Thoracic aorta (tissue), 2 donors: ENCODE results near the gene CR2. TPM values are rescaled to one million over a fixed set of nuclear protein-coding genes. Genes with fewer than 3 reads are reported as not detected.

ENCODE experiments used
- ATAC-seq: fragments of 150-250 bp; one replicate; pipeline ENCODE4 v1.8.0; 2017; ENCODE audit warnings: low read depth; ENCODE audit not compliant: insufficient number of reproducible peaks, low FRiP score
- DNase-seq: peaks from one replicate; pipeline ENCODE4 v3.0.0-alpha.2; 2020; ENCODE audit warnings: low spot score
- H3K27ac ChIP-seq, 2 donors: fragments of 200-600 bp; sonication (generic); 1 replicate in 1 of 2; 2 replicates in 1 of 2; pipeline ENCODE4 v1.5.1; 2016; ENCODE audit warnings: mild to moderate bottlenecking in 2 of 2, moderate library complexity in 2 of 2
- H3K27me3 ChIP-seq: fragments of 200-600 bp; sonication (generic); replicated peaks from 2 replicates; pipeline ENCODE4 v1.6.0; 2016; ENCODE audit warnings: mild to moderate bottlenecking; ENCODE audit not compliant: insufficient read depth
- H3K36me3 ChIP-seq: fragments of 200-600 bp; sonication (generic); one replicate; pipeline ENCODE4 v1.5.1; 2016
- H3K4me1 ChIP-seq, 2 donors: fragments of 200-600 bp; sonication (generic); 1 replicate in 1 of 2; 2 replicates in 1 of 2; pipeline versions ENCODE4 v1.5.1 to v1.6.0; 2016; ENCODE audit warnings: low read depth in 2 of 2, mild to moderate bottlenecking in 1 of 2; ENCODE audit not compliant: control insufficient read depth in 1 of 2
- H3K4me3 ChIP-seq: fragments of 200-600 bp; sonication (generic); 2 replicates; pipeline ENCODE4 v1.5.1; 2016; ENCODE audit warnings: mild to moderate bottlenecking
- H3K9me3 ChIP-seq: fragments of 200-600 bp; sonication (generic); 2 replicates; pipeline ENCODE4 v1.5.1; 2016
- total RNA-seq, 2 donors: library from RNA; depleted of rRNA; stranded (reverse); fragments of >200 nt; gene quantifications; one replicate each; pipeline versions ENCODE4 v1.1.0 to v1.2.3, GENCODE V29; 2016
- TF ChIP-seq, protein P1 (sequence below): fragments of 200-600 bp; sonication (generic); IDR thresholded peaks from one replicate; pipeline ENCODE4 v1.5.1; 2019; ENCODE audit warnings: antibody characterized with exemption

Gene CR2
- total RNA-seq, 2 donors from 2014 or later = 0.21 TPM; not detected in 1

- TF ChIP-seq, protein P1, sequence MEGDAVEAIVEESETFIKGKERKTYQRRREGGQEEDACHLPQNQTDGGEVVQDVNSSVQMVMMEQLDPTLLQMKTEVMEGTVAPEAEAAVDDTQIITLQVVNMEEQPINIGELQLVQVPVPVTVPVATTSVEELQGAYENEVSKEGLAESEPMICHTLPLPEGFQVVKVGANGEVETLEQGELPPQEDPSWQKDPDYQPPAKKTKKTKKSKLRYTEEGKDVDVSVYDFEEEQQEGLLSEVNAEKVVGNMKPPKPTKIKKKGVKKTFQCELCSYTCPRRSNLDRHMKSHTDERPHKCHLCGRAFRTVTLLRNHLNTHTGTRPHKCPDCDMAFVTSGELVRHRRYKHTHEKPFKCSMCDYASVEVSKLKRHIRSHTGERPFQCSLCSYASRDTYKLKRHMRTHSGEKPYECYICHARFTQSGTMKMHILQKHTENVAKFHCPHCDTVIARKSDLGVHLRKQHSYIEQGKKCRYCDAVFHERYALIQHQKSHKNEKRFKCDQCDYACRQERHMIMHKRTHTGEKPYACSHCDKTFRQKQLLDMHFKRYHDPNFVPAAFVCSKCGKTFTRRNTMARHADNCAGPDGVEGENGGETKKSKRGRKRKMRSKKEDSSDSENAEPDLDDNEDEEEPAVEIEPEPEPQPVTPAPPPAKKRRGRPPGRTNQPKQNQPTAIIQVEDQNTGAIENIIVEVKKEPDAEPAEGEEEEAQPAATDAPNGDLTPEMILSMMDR = no peak
- peaks cover 8% of the 10 kb centered on the region for H3K9me3 ChIP-seq
- ATAC-seq = no peak
These were observed 30.4 kb upstream of the CR2 start for GRCh38 chr1:207423560-207424292.

DNA sequence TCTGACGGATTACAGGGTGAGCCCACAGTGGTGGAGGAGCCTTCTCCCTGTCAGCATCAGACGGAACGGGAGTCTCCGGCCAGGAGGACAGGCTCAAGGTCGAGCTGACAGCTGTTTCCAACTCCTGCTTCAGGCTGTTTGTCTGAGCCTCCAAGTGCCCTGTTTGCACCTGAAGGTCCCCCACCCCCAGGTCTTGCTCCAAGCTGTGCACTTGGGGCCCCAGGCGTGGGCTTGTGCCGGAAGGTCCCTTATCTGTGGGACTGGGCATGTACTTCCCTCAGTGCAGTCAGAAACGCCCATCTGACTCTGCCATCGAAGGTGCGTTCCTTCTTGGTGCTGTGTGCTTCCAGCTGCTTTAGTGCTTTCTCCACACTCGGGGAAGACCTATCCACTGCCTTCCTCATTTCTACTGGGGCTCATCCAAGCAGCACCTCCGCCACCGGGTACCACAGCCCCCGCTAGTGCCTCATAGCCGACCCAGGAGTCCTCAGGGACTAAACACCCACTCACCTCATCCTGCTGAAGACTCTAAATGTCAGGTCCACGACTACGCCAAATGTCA, 29.5 kb upstream of the CR2 start:
- H3K4me3 ChIP-seq = no peak overlapping the region
- no peaks in the 10 kb centered on the region for H3K4me1 ChIP-seq
- TF ChIP-seq, protein P1 = no peak
- DNase-seq (no peak), ATAC-seq (no peak)
- no peak overlapping the region for H3K27ac ChIP-seq
- H3K27me3 ChIP-seq = no peaks in the 10 kb centered on the region
- no peaks in the 10 kb centered on the region for H3K36me3 ChIP-seq
- H3K9me3 ChIP-seq = peaks cover 5% of the 10 kb centered on the region

More at GRCh38 chr1:207423560-207424292, 30.4 kb upstream of the CR2 start:
- no peak overlapping the region for H3K4me3 ChIP-seq
- no peaks in the 10 kb centered on the region for H3K4me1 ChIP-seq
- no peaks in the 10 kb centered on the region for H3K27me3 ChIP-seq
- no peak overlapping the region for H3K27ac ChIP-seq
- DNase-seq = no peak
- no peaks in the 10 kb centered on the region for H3K36me3 ChIP-seq

- DNase-seq (no peak), ATAC-seq (no peak)
- Histone ChIP-seq H3K27ac (no peak overlapping the region), H3K36me3 (no peaks in the 10 kb centered on the region), H3K4me1 (no peaks in the 10 kb centered on the region), H3K4me3 (no peak overlapping the region), H3K27me3 (no peaks in the 10 kb centered on the region), H3K9me3 (no peaks in the 10 kb centered on the region)
- TF ChIP-seq, protein P1 = no peak
These were observed 26.1 kb upstream of the CR2 start for GRCh38 chr1:207427832-207428585.

GRCh38 chr1:207428783-207429182, 25.3 kb upstream of the CR2 start:
- Histone ChIP-seq H3K36me3 (no peaks in the 10 kb centered on the region), H3K27me3 (no peaks in the 10 kb centered on the region), H3K4me1 (no peaks in the 10 kb centered on the region), H3K4me3 (no peak overlapping the region), H3K27ac (no peak overlapping the region), H3K9me3 (no peaks in the 10 kb centered on the region)
- ATAC-seq = no peak
- TF ChIP-seq, protein P1 = no peak
- DNase-seq = no peak

GRCh38 chr1:207429963-207430362, 24.2 kb upstream of the CR2 start:
- H3K4me1 ChIP-seq = no peaks in the 10 kb centered on the region
- no peak overlapping the region for H3K27ac ChIP-seq

More at GRCh38 chr1:207429963-207430362, 24.2 kb upstream of the CR2 start:
- Histone ChIP-seq H3K27me3 (no peaks in the 10 kb centered on the region), H3K9me3 (no peaks in the 10 kb centered on the region), H3K36me3 (no peaks in the 10 kb centered on the region), H3K4me3 (no peak overlapping the region)
- TF ChIP-seq, protein P1 = no peak
- ATAC-seq = no peak
- DNase-seq = no peak
